ENCODE measurements around the gene SH2D2A. TPM values are rescaled to one million over a fixed set of nuclear protein-coding genes. Genes with fewer than 3 reads are reported as not detected.

Gene SH2D2A
- total and polyA plus RNA-seq, 9 of the 15 experiments (the other 6 are each of a cell fraction or from before 2014, with no cell fraction given): 0.89 to 33.6 (median 6.9) TPM

DNA sequence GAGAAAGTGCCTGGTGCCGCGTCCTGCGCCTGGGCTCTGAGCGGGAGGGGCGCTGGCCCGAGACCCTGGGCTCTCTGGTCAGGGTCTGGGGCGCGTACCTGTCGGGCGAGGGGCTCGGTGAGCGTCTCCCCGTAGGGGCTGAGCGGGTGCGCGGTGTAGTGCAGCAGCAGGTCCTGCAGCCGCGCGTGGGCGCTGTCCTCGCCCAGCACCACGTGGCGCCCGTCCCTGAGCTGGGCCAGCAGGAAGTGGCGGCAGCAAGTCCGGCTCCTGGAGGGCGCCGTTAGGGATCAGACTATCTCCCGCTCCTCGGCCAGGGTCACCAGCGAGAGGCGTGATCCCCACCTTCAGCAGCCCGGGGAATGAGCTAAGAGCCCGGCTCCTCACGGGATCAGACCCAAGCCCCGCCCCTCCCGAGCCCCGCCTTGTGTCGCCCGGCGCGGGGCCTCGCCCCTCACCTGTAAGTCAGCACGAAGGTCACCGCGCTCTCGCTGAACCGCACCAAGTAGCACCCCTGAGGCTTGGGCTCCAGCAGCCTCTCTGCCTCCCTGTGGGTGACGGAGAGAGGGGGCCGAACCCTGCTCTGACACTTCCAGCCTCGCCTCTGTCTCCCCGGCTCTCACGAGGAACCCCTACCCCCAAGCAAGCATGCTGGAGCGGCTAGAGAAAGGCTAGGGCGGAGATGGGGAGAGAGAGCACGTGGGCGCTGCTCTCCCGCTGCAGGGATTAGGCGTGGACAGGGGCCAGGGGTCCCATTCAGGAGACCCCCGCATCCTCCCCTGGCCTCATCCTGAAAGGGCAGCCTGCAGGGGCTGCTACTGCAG lies 2.7 kb downstream of the SH2D2A start (continued):
- peak; percentile 98 for TF ChIP-seq ZNF592 (IDR thresholded peaks at IDR 0.05)
- TF ChIP-seq ZC3H11A (IDR thresholded peaks at IDR 0.05; ENCODE audit: low read depth, low read length): no peak
- no peak for TF ChIP-seq HDAC6 (IDR thresholded peaks at IDR 0.05; ENCODE audit: low read depth, low read length)
- TF ChIP-seq PHB (CRISPR knock-in tag; IDR thresholded peaks at IDR 0.05): no peak
- TF ChIP-seq SIN3A (IDR thresholded peaks at IDR 0.05; ENCODE audit: borderline replicate concordance in 2 of 2, control insufficient read depth in 1 of 2, low read depth in 2 of 2, low read length in 2 of 2): peak; percentile 66 to 75; a peak in 1 of 4 replicates
- no peak for TF ChIP-seq ZNF436 (CRISPR knock-in tag; IDR thresholded peaks at IDR 0.05)
- TF ChIP-seq ZFP1 (CRISPR knock-in tag; IDR thresholded peaks at IDR 0.05): no peak
- no peak for TF ChIP-seq STAT5B (CRISPR knock-in tag; IDR thresholded peaks at IDR 0.05)
- peak; percentile 37 to 44 for TF ChIP-seq RAD21 (CRISPR knock-in tag; conservative IDR thresholded peaks at IDR 0.05 in 1 of 2, IDR thresholded peaks at IDR 0.05 in 1 of 2)
- TF ChIP-seq KLF6 (CRISPR knock-in tag; IDR thresholded peaks at IDR 0.05; ENCODE audit: borderline replicate concordance): peak; percentile 87; the same call in 1 of the 2 replicates
- peak; percentile 46 for TF ChIP-seq RBBP5 (IDR thresholded peaks at IDR 0.05; ENCODE audit: borderline replicate concordance, insufficient read depth, low read length, poor library complexity, severe bottlenecking)
- TF ChIP-seq, protein P1, sequence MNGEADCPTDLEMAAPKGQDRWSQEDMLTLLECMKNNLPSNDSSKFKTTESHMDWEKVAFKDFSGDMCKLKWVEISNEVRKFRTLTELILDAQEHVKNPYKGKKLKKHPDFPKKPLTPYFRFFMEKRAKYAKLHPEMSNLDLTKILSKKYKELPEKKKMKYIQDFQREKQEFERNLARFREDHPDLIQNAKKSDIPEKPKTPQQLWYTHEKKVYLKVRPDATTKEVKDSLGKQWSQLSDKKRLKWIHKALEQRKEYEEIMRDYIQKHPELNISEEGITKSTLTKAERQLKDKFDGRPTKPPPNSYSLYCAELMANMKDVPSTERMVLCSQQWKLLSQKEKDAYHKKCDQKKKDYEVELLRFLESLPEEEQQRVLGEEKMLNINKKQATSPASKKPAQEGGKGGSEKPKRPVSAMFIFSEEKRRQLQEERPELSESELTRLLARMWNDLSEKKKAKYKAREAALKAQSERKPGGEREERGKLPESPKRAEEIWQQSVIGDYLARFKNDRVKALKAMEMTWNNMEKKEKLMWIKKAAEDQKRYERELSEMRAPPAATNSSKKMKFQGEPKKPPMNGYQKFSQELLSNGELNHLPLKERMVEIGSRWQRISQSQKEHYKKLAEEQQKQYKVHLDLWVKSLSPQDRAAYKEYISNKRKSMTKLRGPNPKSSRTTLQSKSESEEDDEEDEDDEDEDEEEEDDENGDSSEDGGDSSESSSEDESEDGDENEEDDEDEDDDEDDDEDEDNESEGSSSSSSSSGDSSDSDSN (IDR thresholded peaks at IDR 0.05; ENCODE audit: borderline replicate concordance in 1 of 2, low read depth in 2 of 2, low read length in 2 of 2): peak; percentile 88 to 92; a peak in 3 of 4 replicates
- peak; percentile 52; the same call in 1 of the 2 replicates for TF ChIP-seq ZNF668 (CRISPR knock-in tag; IDR thresholded peaks at IDR 0.05)
- no peak; the same call in 1 of the 2 replicates for TF ChIP-seq RUNX1 (IDR thresholded peaks at IDR 0.05; ENCODE audit: low read depth)
- TF ChIP-seq ZNF324 (CRISPR knock-in tag; IDR thresholded peaks at IDR 0.05): no peak
- peak; percentile 66; the same call in 1 of the 2 replicates for TF ChIP-seq PHF8 (IDR thresholded peaks at IDR 0.05; ENCODE audit: borderline replicate concordance, low read length)
- no peak for TF ChIP-seq ILF3 (IDR thresholded peaks at IDR 0.05; ENCODE audit: borderline replicate concordance)
- no peak for TF ChIP-seq ELK1 (CRISPR knock-in tag; IDR thresholded peaks at IDR 0.05)
- TF ChIP-seq EP300 (IDR thresholded peaks at IDR 0.05; ENCODE audit: low read length): no peak
- no peak for TF ChIP-seq KAT8 (IDR thresholded peaks at IDR 0.05; ENCODE audit: low read depth)

All from K562 (cell line).